Measurements from ENCODE around the gene BAIAP2.
"Not testable (repeated sequence)": the region's sequence is repeated elsewhere in the genome, so short reads cannot be mapped to it uniquely, and the experiment has no call there.

BAIAP2 gene

GRCh38 chr17:81138500-81138899 lies 103.5 kb downstream of the BAIAP2 start:
- no peak for DNase-seq (ENCODE audit: low read depth, low spot score)

GRCh38 chr17:81139428-81139827 lies 104.5 kb downstream of the BAIAP2 start:
- no peak for DNase-seq (ENCODE audit: low read depth, low spot score)

GRCh38 chr17:81140018-81140417 lies 105.1 kb downstream of the BAIAP2 start:
- DNase-seq (ENCODE audit: low read depth, low spot score) = no peak

- DNase-seq (ENCODE audit: low read depth, low spot score) = no peak
Measured at GRCh38 chr17:81140695-81141094, 105.7 kb downstream of the BAIAP2 start.

- DNase-seq (ENCODE audit: low read depth, low spot score) = no peak
Measured at GRCh38 chr17:81142301-81143199, 107.6 kb downstream of the BAIAP2 start.

- no peak for DNase-seq (ENCODE audit: low read depth, low spot score)
Measured at GRCh38 chr17:81143200-81143527, 108.2 kb downstream of the BAIAP2 start.

- no peak for DNase-seq (ENCODE audit: low read depth, low spot score)
Measured at GRCh38 chr17:81143717-81144422, 108.9 kb downstream of the BAIAP2 start.

GRCh38 chr17:81144423-81144781 lies 109.5 kb downstream of the BAIAP2 start:
- no peak for DNase-seq (ENCODE audit: low read depth, low spot score)

- DNase-seq (ENCODE audit: low read depth, low spot score) = not testable (repeated sequence)
Measured at GRCh38 chr17:81146208-81146607, 111.3 kb downstream of the BAIAP2 start.

- DNase-seq (ENCODE audit: low read depth, low spot score) = no peak
Measured at GRCh38 chr17:81147701-81148100, 112.8 kb downstream of the BAIAP2 start.

- no peak for DNase-seq (ENCODE audit: low read depth, low spot score)
Measured at GRCh38 chr17:81148571-81148970, 113.6 kb downstream of the BAIAP2 start.

GRCh38 chr17:81148986-81149533 lies 114.1 kb downstream of the BAIAP2 start:
- DNase-seq (ENCODE audit: low read depth, low spot score) = no peak

GRCh38 chr17:81150377-81151077 lies 115.6 kb downstream of the BAIAP2 start:
- no peak for DNase-seq (ENCODE audit: low read depth, low spot score)

GRCh38 chr17:81151278-81151677 lies 116.3 kb downstream of the BAIAP2 start:
- no peak for DNase-seq (ENCODE audit: low read depth, low spot score)

GRCh38 chr17:81152288-81152828 lies 117.4 kb downstream of the BAIAP2 start:
- DNase-seq (ENCODE audit: low read depth, low spot score) = no peak

- no peak for DNase-seq (ENCODE audit: low read depth, low spot score)
Measured at GRCh38 chr17:81153340-81153803, 118.4 kb downstream of the BAIAP2 start.

- DNase-seq (ENCODE audit: low read depth, low spot score) = not testable (repeated sequence)
Measured at GRCh38 chr17:81154016-81154415, 119.1 kb downstream of the BAIAP2 start.

- no peak for DNase-seq (ENCODE audit: low read depth, low spot score)
Measured at GRCh38 chr17:81154961-81155360, 120.0 kb downstream of the BAIAP2 start.

- no peak for DNase-seq (ENCODE audit: low read depth, low spot score)
Measured at GRCh38 chr17:81156866-81157805, 122.2 kb downstream of the BAIAP2 start.

- no peak for DNase-seq (ENCODE audit: low read depth, low spot score)
Measured at GRCh38 chr17:81157848-81158687, 123.1 kb downstream of the BAIAP2 start.
